Neutrophil (primary cell): ENCODE data around the gene RNF13.
"Not testable (repeated sequence)": the region's sequence is repeated elsewhere in the genome, so short reads cannot be mapped to it uniquely, and the experiment has no call there.

ENCODE experiments used
- H3K27ac ChIP-seq: fragments of 200-600 bp; sonication (generic); 2 replicates; pipeline ENCODE4 v1.5.1; 2016; ENCODE audit warnings: mild to moderate bottlenecking, moderate library complexity
- H3K27me3 ChIP-seq: fragments of 200-600 bp; sonication (generic); 2 replicates; pipeline ENCODE4 v1.6.0; 2016; ENCODE audit warnings: mild to moderate bottlenecking
- H3K36me3 ChIP-seq: fragments of 200-600 bp; sonication (generic); 2 replicates; pipeline ENCODE4 v1.5.1; 2017
- H3K4me1 ChIP-seq, 2 experiments: fragments of 200-600 bp in 1 of 2; sonication (generic) in 1 of 2; 1 replicate in 1 of 2; 2 replicates in 1 of 2; pipeline versions ENCODE4 v1.5.1 to v1.6.1; 2013 to 2016; ENCODE audit warnings: low read depth in 1 of 2, low read length in 1 of 2, mild to moderate bottlenecking in 1 of 2, moderate library complexity in 1 of 2; ENCODE audit not compliant: control insufficient read depth in 1 of 2, insufficient read depth in 1 of 2
- H3K4me3 ChIP-seq, 2 experiments: fragments of 200-600 bp in 1 of 2; sonication (generic) in 1 of 2; 1 replicate in 1 of 2; 2 replicates in 1 of 2; pipeline ENCODE4 v1.5.1; 2013 to 2016; ENCODE audit warnings: low read depth in 1 of 2, low read length in 1 of 2, mild to moderate bottlenecking in 1 of 2, moderate library complexity in 1 of 2
- H3K9me3 ChIP-seq: fragments of 200-600 bp; sonication (generic); 2 replicates; pipeline ENCODE4 v1.5.1; 2016
- CTCF ChIP-seq: fragments of 200-600 bp; sonication (generic); IDR thresholded peaks from 2 replicates; pipeline ENCODE4 v1.5.1; 2016; ENCODE audit warnings: antibody characterized with exemption

Gene RNF13

DNA sequence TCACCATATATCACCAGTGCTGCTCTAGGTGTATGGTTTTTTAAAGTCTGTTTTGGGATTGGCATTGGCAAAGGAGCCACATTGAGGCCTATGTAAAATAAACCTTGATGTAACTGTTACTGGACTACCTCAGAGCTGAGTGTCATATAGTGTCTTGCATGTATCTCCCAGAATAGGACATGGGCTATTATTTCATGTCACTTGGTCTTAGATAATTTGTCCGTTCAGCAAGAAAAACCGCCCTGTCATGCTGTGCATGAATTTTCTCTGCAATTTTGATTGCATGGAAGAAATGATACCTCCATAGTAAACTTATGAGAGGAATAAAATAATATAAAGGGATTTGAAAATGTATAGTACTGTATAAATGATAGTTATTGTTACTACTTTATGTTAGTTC is 59.6 kb downstream of the RNF13 start:
- no peak for TF ChIP-seq CTCF
- H3K36me3 ChIP-seq: peaks cover 46% of the 10 kb centered on the region

DNA sequence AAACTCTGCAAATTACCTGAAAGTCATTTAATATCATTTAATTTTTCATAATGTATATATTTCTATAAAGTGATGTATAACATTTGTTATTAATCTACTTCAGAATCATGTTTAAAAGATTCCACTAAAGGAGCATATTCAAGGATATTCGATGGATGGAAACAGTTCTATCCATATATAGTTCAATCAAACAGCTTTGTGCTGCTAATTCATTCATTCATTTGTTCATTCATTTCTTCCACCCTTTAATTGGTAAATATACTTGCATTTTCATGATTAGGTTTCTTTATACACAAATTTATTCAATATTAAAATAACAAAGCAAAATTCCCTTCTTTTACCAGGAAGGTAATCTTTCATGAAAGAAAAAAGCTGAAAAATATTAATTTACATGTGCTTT is 64.7 kb downstream of the RNF13 start:
- peaks cover 9 to 25% of the 10 kb centered on the region in 2 experiments for H3K4me1 ChIP-seq
- no peak overlapping the region for H3K4me3 ChIP-seq
- H3K27ac ChIP-seq: no peak overlapping the region
- no peak for TF ChIP-seq CTCF
- H3K27me3 ChIP-seq: no peaks in the 10 kb centered on the region
- no peaks in the 10 kb centered on the region for H3K9me3 ChIP-seq
- H3K36me3 ChIP-seq: peaks cover 34% of the 10 kb centered on the region

More for the DNA sequence above, 59.6 kb downstream of the RNF13 start:
- H3K9me3 ChIP-seq: no peaks in the 10 kb centered on the region
- H3K4me3 ChIP-seq: no peak overlapping the region
- H3K27me3 ChIP-seq: no peaks in the 10 kb centered on the region
- H3K4me1 ChIP-seq: no peaks in the 10 kb centered on the region
- no peak overlapping the region for H3K27ac ChIP-seq

- Histone ChIP-seq H3K4me1 (peaks cover 9 to 25% of the 10 kb centered on the region in 2 experiments), H3K36me3 (peaks cover 12% of the 10 kb centered on the region), H3K4me3 (no peak overlapping the region), H3K27ac (no peak overlapping the region), H3K27me3 (no peaks in the 10 kb centered on the region), H3K9me3 (no peaks in the 10 kb centered on the region)
- TF ChIP-seq CTCF: peak; percentile 38
Measured at GRCh38 chr3:149879872-149880271, 66.9 kb downstream of the RNF13 start.

DNA sequence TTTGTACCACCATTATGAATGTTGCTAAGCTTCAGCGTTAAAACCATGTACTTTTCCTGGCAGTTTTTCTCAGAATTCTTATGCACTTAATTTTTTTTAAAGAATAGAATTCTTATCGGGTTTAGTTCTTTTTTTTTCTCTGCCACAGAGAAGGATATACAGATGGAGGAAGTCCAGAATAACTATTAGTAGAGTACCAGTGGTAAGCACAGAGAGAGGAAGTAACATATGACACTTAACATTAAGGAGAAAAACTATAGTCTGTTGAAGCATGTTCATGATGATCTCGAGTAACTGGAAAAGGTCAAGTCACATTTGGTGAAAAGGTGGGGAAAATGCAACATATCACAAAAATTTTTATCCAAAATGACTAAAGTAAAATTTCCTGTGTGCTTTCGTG is 68.9 kb downstream of the RNF13 start:
- Histone ChIP-seq H3K4me1 (peaks cover 9 to 25% of the 10 kb centered on the region in 2 experiments), H3K27me3 (no peaks in the 10 kb centered on the region), H3K36me3 (peaks cover 2% of the 10 kb centered on the region), H3K27ac (peak overlapping the region; percentile 70), H3K4me3 (peak overlapping the region in 1 of 2 experiments; percentile 9), H3K9me3 (no peaks in the 10 kb centered on the region)
- TF ChIP-seq CTCF: no peak

DNA sequence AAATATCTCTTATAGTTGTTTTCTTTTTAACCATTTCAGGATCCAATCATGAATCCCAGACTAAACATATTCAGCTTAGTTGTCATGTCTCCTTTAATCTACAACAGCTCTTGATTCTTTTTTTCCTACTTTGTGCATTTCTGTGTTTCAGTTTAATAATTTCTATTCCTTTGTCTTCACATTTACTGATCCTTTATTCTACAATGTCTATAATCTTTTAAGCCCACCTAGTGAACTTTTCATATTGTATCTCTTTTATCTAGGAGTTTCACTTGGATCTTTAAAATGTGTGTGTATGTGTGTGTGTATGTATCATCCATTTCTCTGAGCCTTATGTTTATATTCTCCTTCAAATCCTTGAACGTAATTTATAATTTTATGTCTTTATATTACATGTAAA is 70.1 kb downstream of the RNF13 start:
- no peak for TF ChIP-seq CTCF
- H3K27ac ChIP-seq: no peak overlapping the region
- H3K36me3 ChIP-seq: peaks cover 15% of the 10 kb centered on the region
- H3K27me3 ChIP-seq: no peaks in the 10 kb centered on the region
- H3K4me1 ChIP-seq: peaks cover 9 to 25% of the 10 kb centered on the region in 2 experiments
- no peaks in the 10 kb centered on the region for H3K9me3 ChIP-seq
- no peak overlapping the region for H3K4me3 ChIP-seq

- H3K27me3 ChIP-seq, H3K27ac ChIP-seq, H3K4me3 ChIP-seq, H3K9me3 ChIP-seq: not testable (repeated sequence)
- Histone ChIP-seq H3K36me3 (peaks cover 21% of the 10 kb centered on the region), H3K4me1 (peaks cover 9 to 25% of the 10 kb centered on the region in 2 experiments)
Measured at GRCh38 chr3:149883860-149884259, 70.8 kb downstream of the RNF13 start.

- H3K9me3 ChIP-seq, H3K27me3 ChIP-seq, H3K4me3 ChIP-seq, H3K27ac ChIP-seq: not testable (repeated sequence)
- Histone ChIP-seq H3K4me1 (peaks cover 9 to 25% of the 10 kb centered on the region in 2 experiments), H3K36me3 (peaks cover 30% of the 10 kb centered on the region)
Measured at GRCh38 chr3:149884848-149885247, 71.8 kb downstream of the RNF13 start.
